ENCODE results near the gene CMIP. TPM values are rescaled to one million over a fixed set of nuclear protein-coding genes. Genes with fewer than 3 reads are reported as not detected.

CMIP gene
- total RNA-seq, 1 experiment from 2014 or later, result 48.2 TPM

- H4K20me1 ChIP-seq (ENCODE audit: control insufficient read depth, insufficient read depth, insufficient read length), result no peaks in the 10 kb centered on the region
- no peaks in the 10 kb centered on the region for H3K27me3 ChIP-seq (ENCODE audit: insufficient read depth, low read length)
- no peak overlapping the region for H3K23ac ChIP-seq (ENCODE audit: insufficient read length, low read depth, low read length)
- no CpG with 5 or more reads among the region's 7 CpGs for WGBS (ENCODE audit: extremely low coverage, insufficient read length, low lambda C conversion rate)
- H3K9ac ChIP-seq (ENCODE audit: extremely low read depth, insufficient read length, low read length), result no peak overlapping the region
- Mint-ChIP-seq H3K4me3 (no peak overlapping the region), H3K36me3 (ENCODE audit: insufficient read depth in 1 of 3, low read depth in 3 of 3) (peaks cover 1 to 9% (median 9%) of the 10 kb centered on the region in 3 experiments; a peak in 4 of 7 replicates), H3K27me3 (ENCODE audit: low read depth) (no peaks in the 10 kb centered on the region), H3K9me3 (no peaks in the 10 kb centered on the region), H3K27ac (peak overlapping the region; percentile 19 to 62 (median 49); a peak in 1 of 7 replicates), H3K4me1 (peaks cover 23 to 24% of the 10 kb centered on the region in 2 experiments)
- H3K9me3 ChIP-seq (ENCODE audit: control insufficient read depth, low read depth, low read length), result no peaks in the 10 kb centered on the region
- no peak overlapping the region for H3K4ac ChIP-seq (ENCODE audit: low read depth, low read length)
- no peak overlapping the region for H3K4me2 ChIP-seq (ENCODE audit: insufficient read depth, insufficient read length, low read length)
- H2BK12ac ChIP-seq (ENCODE audit: insufficient read length, low read depth, low read length), result no peak overlapping the region
- H3K23me2 ChIP-seq (ENCODE audit: insufficient read length, low read depth, low read length, poor library complexity, severe bottlenecking), result no peaks in the 10 kb centered on the region
- H4K8ac ChIP-seq (replicated peaks; ENCODE audit: insufficient read length, low read depth, low read length), result no peak overlapping the region
- no peak overlapping the region for H2AFZ ChIP-seq (ENCODE audit: low read length)
- no peak overlapping the region for H3K27ac ChIP-seq (ENCODE audit: insufficient read length, low read depth, low read length)
- no peak overlapping the region for H2AK5ac ChIP-seq (ENCODE audit: insufficient read length, low read length)
- no peak overlapping the region for H2BK15ac ChIP-seq (ENCODE audit: low read depth, low read length)
- no peak overlapping the region for H4K5ac ChIP-seq (ENCODE audit: insufficient read length, low read depth, low read length)
- peaks cover 3% of the 10 kb centered on the region; the same call in 1 of the 2 replicates for H3K4me1 ChIP-seq (ENCODE audit: insufficient read depth, low read length)
- H3K14ac ChIP-seq (ENCODE audit: insufficient read depth, low read length), result no peak overlapping the region
- no peak overlapping the region for H4K91ac ChIP-seq (ENCODE audit: insufficient read length, low read depth, low read length)
- no peak overlapping the region for H3T11ph ChIP-seq (ENCODE audit: low read length)
- peaks cover 26% of the 10 kb centered on the region; the same call in 1 of the 2 replicates for H3K79me2 ChIP-seq (ENCODE audit: insufficient read depth, low read length)
- no peak overlapping the region for H2BK20ac ChIP-seq (ENCODE audit: low read depth, low read length, poor library complexity, severe bottlenecking)
- no peak overlapping the region for H2BK120ac ChIP-seq (ENCODE audit: low read depth, low read length, poor library complexity, severe bottlenecking)
- peaks cover 7% of the 10 kb centered on the region for H3K79me1 ChIP-seq (ENCODE audit: insufficient read depth, low read depth, low read length, poor library complexity, severe bottlenecking)
- no peak for DNase-seq
- H2BK5ac ChIP-seq (ENCODE audit: insufficient read length, low read length), result no peak overlapping the region
- H3K56ac ChIP-seq (ENCODE audit: insufficient read length, low read depth, low read length), result no peak overlapping the region
- no peak overlapping the region for H3K18ac ChIP-seq (ENCODE audit: insufficient read length, low read depth, low read length)
- TF ChIP-seq, protein P1, sequence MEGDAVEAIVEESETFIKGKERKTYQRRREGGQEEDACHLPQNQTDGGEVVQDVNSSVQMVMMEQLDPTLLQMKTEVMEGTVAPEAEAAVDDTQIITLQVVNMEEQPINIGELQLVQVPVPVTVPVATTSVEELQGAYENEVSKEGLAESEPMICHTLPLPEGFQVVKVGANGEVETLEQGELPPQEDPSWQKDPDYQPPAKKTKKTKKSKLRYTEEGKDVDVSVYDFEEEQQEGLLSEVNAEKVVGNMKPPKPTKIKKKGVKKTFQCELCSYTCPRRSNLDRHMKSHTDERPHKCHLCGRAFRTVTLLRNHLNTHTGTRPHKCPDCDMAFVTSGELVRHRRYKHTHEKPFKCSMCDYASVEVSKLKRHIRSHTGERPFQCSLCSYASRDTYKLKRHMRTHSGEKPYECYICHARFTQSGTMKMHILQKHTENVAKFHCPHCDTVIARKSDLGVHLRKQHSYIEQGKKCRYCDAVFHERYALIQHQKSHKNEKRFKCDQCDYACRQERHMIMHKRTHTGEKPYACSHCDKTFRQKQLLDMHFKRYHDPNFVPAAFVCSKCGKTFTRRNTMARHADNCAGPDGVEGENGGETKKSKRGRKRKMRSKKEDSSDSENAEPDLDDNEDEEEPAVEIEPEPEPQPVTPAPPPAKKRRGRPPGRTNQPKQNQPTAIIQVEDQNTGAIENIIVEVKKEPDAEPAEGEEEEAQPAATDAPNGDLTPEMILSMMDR (conservative IDR thresholded peaks at IDR 0.05), result no peak
Measured at GRCh38 chr16:81466356-81466980, 21.9 kb downstream of the CMIP start.

Measured in H9 (cell line).